CD4-positive, alpha-beta T cell treated with Interleukin-21 for 1 hour (primary cell): Measurements from ENCODE around the gene GPC5.
"Not testable (repeated sequence)": the region's sequence is repeated elsewhere in the genome, so short reads cannot be mapped to it uniquely, and the experiment has no call there.

ENCODE experiments used
- DNase-seq: peaks from one replicate; pipeline ENCODE4 v3.0.0-alpha.2; 2020

Gene GPC5

DNA sequence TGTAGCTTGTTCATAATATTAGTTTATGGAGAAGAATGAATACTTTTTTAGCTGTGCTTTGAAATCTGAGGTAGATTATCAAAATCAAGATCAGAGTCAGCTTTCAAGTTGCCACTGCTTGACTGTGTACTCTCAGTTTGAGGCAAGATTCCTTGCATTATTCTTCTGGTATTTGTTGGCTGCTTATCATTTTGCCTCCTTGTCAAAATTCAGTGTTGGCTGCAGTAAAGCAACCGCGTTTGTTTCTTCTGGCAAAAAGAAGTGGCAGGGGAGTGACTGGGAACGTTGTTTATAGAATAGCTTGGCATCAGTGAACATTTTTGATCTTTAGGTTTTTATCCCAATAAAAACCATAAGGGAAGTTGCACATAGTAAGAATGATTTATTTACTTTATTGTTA lies 1408.9 kb downstream of the GPC5 start:
- no peak for DNase-seq

DNA sequence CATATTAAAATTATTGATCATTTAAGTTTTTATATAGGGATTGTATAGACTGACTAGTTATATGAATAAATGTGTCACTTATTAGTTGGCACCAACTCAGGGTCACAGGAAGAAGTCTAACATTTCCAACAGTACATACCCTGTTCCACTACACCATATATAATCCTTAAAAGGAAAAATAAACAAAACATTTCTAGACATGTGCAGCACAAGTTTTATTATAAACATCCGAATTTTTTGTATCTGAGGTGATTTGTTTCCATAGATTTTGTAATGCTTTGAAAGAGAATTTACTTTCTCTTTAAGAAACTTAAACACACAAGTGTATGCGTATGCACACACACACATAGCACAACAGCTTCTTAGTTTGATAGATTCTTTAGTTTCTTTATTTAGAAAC lies 1409.5 kb downstream of the GPC5 start:
- no peak for DNase-seq

DNA sequence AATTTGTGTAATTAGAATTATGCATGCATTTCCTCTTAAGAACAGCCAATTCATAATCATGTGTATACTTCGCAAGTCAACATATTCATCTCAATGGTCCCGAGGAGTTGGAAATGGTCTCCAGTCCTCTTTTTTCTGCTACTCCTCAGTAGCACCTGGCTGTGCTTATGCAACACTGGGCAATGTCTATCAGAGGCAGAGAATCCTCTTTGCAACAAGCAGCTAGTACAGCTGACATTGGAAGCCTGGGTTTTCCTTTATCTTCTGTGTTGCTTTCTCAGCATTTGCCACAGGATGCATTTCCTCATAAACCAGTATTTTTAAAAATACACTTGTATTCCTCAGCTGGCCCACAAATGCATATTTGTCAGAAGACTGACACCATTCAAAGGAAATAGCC lies 1422.9 kb downstream of the GPC5 start:
- DNase-seq = no peak

DNA sequence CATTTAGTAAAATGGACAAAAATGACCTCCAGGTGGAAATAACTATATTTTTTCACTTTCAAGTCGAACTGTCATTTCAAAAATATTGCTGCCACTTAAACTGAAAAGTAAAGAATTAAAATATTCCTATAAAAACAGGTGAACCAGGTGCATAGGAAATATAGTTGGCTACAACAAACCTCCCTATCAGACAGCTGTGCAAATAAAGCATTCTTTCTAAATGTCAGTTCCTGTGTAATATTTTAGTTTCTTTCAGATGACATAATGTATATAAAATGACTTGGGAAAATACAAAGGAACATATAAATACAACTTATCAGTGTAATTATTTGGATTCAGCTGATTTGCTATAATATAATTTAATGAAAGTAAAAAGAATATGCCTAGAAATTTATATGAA lies 1424.6 kb downstream of the GPC5 start:
- DNase-seq = no peak

DNA sequence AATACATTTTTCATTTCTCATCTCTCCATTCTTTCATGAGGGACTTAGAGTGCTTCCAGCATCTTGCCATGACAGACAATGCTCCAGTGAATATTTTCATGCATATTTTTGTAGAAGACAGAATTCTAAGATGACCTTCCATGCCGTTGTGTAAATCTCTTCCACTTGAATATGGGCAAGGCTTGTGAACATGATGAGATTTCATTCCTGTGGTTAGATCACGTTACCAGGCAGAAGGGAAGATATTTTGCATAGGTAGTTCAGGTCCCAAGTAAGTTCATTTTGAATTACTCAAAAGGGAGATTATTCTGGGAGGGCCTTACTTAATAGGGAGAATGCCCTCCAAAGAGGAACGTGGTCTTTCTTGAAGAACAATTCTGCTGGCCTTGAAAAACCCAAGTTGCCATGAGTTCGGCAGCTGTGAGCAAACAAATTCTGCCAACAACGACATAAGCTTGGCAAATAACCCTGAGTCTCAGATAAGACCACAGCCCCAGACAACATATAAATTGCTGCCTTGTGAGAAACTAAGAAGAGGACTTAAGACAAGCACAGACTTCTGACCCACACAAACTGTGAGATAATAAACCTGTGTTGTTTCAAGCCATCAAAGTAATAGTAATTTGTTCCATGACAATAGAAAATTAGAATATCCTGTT lies 1427.6 kb downstream of the GPC5 start:
- no peak for DNase-seq

DNA sequence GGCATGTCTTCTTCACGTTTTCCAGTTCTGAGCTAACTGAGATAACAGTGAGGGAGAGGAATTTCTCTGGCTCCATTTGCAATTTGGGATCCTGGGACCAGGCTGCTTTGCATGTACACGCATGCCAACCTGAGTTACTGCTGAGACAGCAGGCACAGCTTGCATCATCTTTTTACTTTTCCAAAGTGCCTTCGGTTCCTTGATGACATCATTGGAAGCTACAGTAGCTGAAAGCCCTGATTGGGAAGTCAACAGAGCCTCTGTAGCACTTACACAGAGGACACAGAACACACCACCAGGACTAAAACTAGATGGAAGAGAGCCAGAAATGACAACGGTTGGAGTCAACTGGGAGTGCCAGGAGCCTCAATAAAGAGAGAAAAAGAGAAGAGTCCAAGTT lies 1429.1 kb downstream of the GPC5 start:
- no peak for DNase-seq

DNA sequence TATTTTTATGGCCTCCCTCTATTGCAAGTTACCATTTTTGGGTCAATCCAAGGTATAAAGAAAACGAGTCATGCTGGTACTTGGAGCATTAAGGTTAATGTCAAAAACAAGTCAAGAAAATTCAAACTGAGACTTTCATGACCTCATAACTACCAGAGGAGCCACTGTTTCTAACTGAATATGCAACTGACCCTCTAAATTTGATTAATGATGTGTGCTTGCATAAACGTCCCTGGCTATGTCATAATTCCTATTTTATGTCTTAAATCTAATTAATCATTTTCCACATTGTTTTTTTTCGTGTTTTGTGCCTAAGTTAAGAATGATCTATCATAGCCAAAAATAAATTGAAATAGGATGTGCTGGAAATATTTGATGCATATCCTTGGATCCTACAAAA lies 1431.5 kb downstream of the GPC5 start:
- DNase-seq = no peak

DNA sequence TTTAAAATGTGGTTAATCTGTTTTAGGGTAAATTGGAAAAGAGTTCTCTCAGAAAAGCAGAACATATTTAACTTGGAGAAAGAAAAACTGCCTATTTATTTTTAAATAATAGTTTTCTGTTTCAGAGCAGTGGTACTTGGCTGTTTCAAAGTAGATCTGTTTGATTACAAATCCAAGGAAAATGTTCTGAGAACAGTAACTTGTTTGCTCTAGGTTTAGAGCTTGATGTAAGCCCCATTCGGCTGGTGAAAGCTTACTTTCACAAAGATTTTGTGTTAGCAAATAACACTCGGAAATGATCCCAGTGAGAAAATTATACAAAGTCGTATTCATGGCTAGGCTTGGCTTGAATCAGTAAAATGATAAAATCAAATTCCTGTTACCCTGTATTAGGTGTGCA lies 1432.4 kb downstream of the GPC5 start:
- DNase-seq = no peak

DNA sequence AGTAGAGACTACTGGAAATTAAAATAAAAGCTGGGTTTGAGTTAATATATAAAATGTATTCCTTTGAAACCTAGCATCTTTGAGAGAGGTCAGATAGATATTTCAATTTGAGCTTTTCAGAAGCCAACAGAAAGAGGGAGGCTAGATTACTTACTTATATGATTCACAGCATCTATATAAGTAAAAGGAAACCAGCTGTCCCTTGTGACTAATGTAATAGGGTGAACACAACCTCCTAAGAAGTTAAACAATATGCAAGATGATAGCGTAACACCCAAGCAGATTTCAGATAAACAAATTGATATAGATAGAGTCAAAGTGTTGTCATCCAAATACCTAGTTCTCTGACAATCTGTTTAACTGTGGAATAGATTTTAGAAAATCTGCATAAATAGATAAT lies 1434.7 kb downstream of the GPC5 start:
- DNase-seq = no peak

DNA sequence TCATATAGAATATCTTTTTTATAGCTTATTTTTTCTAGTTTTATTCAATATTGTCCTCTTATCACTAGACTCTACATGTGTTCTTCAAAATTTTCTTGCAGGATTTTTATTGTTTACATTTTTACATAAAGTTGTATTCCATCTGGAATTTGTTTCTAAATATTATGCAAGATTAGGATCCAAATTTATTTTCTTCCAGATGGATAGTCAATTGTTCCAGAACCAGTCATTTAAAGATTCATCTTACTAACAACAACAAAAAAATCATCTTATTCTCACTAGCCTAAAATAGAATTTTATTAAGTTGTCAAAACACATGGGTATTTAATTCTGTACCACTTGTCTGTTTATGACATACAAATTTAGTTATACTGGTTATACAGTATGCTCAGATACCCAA lies 1437.8 kb downstream of the GPC5 start:
- DNase-seq = no peak

DNA sequence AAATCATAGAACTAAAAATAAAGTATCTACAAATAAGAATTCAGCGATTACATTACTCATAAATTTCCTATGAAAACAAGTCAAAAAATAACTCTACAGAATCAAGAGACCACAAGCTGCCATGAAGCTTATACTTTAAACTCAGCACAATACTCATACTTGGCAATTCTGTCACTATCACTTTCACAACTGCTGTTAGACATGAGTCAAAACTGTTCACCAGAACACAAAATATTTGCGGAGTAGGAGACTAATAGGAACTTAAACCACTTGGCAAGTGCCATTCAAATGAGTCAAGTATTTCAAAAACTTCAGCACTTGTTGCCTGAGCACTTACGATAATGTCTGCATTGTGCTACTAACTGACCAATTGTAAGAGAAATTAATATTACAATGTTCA lies 1440.4 kb downstream of the GPC5 start:
- no peak for DNase-seq

DNA sequence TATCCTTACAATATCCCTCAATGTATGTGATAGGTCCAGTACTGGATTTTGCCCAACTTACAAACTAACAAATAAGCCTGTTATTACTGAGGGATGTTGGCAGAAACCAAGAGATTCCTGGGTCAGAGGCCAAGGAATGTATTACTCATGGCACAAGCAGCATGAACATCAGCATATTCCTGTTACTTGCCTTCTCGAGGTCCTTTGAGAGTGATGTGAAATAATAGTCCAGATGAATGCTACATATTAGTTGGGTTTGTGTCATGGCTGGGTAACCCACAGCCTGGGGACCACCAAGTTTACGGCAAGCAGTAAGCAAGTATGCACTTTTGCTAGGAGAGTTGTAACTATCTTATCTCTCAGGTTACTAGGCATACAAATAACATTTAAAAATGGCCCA lies 1443.7 kb downstream of the GPC5 start:
- DNase-seq = no peak

DNA sequence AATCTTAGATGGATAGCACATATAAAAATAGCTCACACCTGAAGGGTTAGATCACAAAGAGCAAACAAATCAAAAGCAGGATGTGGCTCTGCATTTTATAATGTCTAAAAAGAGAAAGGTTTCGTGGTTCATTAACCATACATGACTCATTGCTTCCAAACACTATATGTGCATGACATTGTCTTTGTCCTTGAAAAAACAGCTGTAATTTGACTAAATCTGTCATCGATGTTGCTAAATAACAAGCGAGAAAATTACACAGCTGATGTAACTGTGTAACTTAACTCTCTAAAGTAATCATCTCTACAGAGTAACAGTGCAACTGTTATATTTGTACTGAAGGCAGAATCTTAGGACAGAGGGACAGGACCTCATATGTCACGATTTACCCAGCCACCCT lies 1445.1 kb downstream of the GPC5 start:
- DNase-seq = no peak

DNA sequence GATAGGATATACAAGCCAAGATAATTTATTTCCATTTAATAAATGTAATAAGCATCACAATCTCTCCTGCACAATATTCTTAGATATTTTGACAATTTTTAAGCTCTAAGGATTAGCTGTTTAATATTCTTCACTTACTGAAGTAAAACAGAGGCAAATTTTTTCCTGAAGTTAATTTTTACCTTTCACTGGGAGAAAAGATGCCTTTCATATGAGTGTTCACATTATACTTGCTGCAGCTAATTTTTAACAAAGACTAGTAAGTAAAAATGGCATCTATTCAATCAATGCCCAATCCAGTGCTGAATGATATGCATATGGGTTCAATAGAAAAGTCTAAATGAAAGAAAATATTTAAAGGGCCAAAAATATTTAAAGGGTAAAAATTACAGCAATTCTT lies 1451.0 kb downstream of the GPC5 start:
- no peak for DNase-seq

DNA sequence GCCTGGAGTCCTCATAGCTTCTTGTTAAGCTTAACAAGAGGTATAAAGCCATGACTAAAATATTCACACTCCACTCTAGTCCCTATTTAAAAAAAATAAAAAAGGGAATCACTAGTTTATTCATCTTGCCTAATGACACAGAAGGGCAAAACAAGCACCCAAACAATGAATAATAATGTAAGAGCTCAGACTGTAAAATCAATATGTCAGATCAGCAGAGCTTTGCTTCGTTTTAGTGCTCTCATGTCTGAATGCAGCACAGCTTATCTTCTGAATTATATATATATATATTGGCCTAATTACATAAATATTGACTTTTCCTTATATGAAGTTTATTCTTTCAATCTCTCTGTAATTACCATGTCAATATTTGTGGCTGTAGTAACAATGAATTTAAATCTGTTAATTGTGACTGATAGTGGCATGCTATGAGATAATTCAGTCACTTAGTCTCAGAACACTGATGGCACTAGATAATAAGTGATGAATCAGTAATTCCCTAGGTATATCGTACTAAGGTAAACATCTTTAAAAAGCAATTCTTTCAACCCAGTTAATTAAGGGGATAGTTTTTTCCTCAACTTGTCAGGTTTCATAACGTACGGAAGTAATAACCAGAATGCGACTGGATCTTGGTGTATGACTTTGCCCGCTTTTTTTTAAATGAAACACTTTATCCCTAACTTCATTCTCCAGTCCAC lies 1466.3 kb downstream of the GPC5 start:
- DNase-seq = no peak

DNA sequence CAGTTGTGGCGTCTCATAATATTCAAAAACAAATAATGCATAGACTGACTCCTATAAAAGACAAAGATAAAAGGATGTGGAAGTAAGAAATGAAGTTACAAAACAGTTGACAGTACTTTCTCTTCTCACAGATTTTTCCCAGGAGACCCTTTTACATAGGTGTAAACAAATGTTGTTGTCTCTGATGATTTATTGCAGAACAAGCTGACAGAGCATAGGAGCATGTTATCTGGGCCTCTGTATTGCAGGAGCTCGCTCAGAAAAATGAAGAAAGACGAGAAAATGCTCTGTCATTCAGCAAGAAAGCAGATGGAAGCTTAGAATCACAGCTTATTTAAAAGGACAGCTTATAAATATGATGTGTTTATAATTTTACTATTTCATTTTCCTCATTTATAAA lies 1474.6 kb downstream of the GPC5 start:
- DNase-seq = no peak

DNA sequence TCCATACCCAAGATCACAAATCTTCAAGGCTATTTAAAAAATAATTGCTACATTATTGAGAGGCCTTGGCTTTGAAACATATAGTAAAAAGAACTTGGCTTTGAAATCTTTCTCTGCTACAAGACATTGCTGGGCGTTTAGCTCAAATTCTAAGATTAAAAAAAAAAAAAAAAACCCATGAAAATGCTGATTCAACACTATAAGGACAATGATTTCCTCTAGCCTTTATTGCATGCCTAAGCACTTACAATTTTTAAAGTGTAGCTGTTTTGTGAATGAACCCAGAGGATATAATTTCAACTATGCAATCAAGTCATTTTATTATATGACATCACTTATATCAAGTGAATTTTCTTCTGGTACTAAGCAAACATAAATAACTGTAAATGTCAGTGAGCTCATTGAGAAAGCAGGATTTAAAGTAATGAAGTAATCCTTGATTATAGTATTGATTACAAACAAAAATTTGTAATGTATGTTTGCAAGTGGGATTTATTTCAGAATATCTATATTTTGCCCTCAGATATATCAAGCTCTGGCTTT lies 1488.2 kb downstream of the GPC5 start:
- no peak for DNase-seq

DNA sequence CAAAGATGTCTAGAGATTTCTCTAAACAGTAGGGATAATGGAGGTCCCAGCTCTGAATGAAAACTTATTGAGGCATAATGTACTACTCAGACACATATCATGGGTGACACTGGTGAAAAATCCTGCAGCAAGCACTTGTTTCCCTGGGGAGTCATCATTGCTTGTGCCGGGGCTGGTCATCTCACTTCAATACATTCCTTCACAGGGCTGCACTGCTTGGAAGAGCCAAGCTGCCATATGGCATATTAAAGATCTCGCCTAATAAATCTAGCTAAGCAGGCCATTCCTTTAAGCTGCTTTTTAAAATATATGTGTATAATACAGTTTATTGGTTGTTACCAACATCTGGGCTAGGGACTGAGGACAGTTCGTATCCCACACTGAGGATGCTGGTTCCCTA lies 1496.0 kb downstream of the GPC5 start:
- DNase-seq = no peak

DNA sequence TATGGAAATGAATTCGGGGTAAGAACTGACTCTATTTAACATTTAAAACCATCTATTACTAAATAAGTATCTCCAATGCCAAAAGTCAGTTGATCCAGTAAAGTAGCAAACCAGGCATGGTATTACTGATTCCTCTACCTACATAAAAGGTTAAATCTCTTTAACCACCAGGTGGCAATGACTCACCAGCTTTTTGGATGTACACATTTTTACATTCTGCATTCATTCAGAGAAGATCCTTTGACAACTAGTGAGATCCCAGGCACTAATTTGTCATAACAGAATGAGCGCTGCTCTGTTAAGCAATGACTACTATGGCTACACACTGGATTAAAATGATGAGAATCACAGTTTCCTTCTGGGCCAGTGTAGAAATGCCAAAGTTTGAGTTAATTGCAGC lies 1498.4 kb downstream of the GPC5 start:
- no peak for DNase-seq

DNA sequence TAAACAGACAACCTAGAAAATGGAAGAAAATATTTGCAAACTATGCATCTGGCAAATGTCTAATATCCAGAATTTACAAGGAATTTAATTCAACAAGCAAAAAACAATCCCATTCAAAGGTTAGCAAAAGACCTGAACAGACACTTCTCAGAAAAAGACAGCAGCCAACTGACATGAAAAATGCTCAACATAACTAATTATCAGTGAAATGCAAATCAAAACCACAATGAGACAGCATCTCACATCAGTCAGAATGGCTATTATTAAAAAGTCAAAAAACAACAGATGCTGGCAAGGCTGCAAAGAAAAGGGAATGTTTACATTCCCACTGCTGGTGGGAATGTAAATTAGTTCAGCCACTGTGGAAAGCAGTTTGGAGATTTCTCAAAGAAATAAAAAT lies 1500.5 kb downstream of the GPC5 start:
- DNase-seq = not testable (repeated sequence)

DNA sequence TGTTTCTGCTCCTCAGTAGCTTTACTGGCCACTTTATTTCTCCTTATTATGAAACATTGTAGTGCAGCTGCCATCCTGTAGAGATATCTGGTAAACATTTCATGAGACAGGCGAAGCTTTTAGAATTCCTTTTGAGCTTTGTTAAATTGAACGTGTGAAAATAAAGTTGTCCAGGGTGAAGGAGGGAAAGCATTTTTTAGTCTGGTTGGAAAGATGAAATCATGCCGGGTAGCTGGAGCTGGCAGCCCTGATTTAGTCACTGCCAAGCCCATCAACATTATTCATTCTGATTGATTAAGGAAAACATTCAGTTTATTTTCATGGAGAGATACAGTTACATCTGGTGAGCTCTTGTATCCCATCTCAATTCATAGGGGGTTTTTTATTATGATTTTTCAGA lies 1502.0 kb downstream of the GPC5 start:
- no peak for DNase-seq

DNA sequence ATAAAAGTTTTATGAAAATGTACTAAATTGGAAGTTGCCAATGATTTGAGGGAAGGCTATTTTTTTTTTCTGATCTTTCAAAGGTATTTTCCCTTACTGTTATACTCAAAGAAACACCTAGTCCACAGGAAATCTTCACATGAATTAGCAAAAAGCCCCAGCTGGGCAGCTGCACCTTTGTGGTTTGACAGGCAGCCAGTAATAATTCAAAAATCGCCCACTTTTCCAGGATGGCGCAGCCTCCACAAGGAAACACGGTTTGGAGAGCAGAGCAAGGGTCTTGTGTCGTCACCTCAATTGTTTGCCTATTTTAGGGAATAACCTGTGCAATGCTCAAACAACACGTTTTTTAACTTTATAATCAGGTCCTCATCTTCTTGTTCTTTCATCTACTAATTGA lies 1503.3 kb downstream of the GPC5 start:
- no peak for DNase-seq

DNA sequence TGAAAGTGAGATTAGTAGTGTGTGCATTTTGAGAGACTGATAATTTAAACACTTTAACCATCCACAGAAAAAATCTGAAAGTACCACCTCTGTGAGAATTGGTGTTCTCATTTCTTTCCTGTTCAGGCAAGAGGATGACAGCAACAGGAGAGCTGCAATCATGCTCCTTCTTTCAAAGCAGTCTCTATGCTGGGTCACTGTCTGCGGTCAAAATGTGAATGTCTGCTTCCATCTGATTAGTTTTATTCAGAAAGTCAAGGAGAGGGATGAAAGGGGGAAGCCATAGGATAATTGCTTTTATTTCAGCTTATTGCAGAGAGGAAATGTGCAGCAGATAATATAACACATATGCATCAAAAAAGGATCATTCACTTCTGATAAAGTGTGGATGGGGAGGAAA lies 1514.2 kb downstream of the GPC5 start:
- no peak for DNase-seq

DNA sequence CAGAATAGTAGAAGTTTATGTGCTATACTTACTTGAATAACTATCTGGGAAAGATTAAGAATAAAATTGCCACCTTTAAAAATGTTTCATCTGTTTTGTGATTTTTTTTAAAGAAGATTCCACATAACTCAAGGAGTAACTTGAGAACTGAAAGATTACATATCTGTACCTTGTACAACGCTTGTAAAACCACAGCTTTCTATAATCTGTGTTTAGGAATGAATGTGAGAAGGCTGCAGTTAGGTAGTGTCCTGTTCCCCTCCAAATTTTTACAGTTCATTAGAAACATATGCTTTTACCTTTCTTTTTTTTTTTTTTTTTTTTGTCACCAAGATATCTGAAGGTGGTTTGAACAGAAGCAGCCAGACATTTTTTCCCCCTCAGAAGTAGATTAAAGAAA lies 1515.4 kb downstream of the GPC5 start:
- no peak for DNase-seq
